ENCODE results near the gene CDC16.

Gene CDC16

DNA sequence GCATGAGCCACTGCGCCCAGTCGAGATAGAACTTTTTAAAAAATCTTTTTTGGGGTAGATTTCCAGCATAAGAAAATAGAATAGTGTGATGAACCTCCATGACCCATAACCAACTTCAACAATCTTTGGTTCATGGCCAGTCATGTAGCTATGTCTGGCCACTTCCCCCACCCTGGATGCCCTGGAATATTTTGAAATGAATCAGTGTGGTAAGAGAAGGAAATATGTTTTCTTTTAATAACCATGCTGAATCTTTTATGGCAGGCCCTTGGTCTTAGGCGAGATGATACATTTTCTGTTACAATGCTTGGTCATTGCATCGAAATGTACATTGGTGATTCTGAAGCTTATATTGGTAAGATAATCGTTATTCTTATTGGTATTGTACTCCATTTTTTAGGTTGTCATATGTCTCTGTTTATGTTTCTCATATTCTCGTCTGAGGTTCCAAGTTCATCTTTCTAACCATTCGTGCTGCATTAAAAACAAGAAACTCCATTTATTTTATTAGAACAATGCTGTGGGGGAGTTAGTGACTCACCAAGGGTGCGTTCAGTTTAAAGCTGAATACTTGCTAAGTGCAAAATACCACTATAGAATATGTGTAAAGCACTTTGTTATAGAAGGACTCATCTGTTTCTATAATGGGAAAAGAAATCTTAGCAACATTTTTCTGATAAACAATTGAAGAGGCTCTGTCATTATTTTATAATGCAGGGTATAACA lies 30.4 kb downstream of the CDC16 start:
- DNase-seq: no peak

DNA sequence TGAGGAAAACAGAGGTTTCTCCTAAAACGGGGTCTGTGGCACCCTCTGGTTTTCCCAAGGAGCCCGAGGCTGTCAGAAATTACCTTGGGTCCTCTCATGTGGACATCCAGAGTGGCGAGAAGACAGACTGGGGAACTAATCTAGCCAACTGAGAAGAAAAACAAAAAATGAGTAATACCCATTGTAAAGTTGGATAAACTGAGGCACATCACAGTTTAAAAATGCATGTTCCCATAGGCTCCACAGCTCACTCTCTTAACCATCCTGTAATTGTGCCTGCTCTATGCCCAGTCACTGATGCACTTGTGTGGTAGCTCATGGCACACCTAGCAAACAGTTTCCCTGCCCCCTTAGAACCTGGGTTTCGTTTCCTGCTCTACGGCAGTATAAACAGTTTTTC lies 31.5 kb downstream of the CDC16 start:
- DNase-seq: no peak

GRCh38 chr13:114268344-114269280 lies 33.9 kb downstream of the CDC16 start:
- DNase-seq: no peak

GRCh38 chr13:114269281-114269770 lies 34.6 kb downstream of the CDC16 start:
- no peak for DNase-seq

GRCh38 chr13:114272977-114273376 lies 38.3 kb downstream of the CDC16 start:
- no peak for DNase-seq

GRCh38 chr13:114275304-114275703 lies 40.6 kb downstream of the CDC16 start:
- no peak for DNase-seq

GRCh38 chr13:114279146-114279545 lies 44.4 kb downstream of the CDC16 start:
- DNase-seq: no peak

- no peak for DNase-seq
These were observed 45.2 kb downstream of the CDC16 start for GRCh38 chr13:114279758-114280355.

DNA sequence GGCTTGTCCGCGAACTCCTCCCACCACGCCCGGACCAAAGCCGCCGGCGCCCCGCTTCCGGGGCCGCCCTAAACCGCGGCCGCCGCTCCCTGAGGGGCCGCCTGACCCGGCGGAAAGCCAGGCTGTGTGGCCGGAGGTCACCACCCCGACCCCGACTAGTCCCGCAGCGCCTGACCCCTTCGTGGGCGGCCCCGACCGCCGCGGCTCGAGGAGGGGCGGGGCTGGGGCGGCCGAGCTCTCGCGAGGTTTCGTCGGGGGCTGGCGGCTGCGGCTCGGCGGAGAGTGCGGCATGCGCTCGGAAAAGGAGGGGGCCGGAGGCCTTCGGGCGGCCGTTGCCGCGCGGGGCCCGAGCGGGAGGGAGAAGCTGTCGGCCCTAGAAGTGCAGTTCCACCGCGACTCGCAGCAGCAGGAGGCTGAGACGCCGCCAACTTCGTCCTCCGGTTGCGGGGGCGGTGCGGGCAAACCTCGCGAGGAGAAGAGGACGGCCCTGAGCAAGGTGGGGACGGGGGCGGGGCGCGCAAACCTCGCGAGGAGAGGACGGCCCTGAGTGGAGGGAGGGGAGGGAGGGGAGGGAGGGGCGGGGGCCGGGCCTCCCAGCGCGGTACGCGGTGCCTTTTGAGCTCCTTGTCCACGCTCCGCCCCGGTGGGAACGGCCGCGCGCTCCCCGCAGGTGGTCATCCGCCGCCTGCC lies 46.8 kb downstream of the CDC16 start, which contains the start of gene UPF3A:
Gene UPF3A (plus strand): TSS at position 251 of the 690 bp plus-strand sequence. CDS start 39 bp downstream, at position 290.
- peak; percentile 87 for DNase-seq

DNA sequence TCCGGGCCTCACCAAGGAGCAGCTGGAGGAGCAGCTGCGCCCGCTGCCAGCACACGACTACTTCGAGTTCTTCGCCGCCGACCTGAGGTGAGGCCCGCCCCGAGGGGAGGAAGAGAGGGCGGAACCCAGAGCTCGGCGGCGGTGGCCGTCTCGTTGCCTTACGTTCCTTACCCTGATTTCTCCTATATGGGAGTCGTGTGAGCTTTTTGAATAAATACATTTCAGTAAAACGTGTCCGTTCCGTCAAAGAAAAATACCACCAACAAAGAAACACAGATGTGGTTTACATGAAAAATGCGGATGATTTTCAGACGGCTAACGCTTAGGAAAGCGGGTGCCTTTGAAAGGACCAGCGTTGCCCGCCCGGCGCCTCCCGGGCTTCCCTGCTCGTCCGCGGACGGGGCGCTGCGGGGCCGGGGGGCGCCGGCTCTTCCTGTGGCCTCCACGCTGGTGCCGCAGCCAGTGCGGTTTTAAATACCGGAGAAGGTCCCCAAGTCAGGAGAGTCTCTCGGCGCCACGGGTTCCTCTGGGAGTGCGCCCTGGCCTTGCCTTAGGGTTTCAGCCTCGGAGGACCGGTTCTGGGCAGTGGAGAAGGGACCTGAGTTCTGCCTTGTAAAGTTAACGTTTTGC lies 47.5 kb downstream of the CDC16 start:
- DNase-seq: peak; percentile 7 to 59

DNA sequence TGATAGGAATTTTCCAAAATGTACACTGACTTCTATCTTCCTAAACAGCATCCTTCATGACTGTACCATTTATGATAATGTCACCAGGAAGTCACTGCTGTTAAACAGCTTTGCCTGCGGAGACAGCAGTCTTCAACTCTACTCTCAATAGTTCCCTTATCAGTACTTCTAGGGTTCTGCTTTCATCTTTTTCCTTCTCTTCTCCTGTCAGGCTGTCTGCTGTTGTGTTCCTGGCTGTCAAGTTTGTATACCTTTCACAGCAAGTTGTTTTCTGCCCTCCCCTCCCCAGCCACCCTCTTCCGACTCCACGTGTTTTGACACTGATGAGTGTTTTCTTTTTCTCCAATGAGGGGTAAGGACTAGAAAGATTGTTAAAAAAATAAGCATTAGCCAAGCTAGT lies 48.9 kb downstream of the CDC16 start:
- no peak for DNase-seq

- no peak for DNase-seq
These were observed 50.0 kb downstream of the CDC16 start for GRCh38 chr13:114284680-114285079.

DNA sequence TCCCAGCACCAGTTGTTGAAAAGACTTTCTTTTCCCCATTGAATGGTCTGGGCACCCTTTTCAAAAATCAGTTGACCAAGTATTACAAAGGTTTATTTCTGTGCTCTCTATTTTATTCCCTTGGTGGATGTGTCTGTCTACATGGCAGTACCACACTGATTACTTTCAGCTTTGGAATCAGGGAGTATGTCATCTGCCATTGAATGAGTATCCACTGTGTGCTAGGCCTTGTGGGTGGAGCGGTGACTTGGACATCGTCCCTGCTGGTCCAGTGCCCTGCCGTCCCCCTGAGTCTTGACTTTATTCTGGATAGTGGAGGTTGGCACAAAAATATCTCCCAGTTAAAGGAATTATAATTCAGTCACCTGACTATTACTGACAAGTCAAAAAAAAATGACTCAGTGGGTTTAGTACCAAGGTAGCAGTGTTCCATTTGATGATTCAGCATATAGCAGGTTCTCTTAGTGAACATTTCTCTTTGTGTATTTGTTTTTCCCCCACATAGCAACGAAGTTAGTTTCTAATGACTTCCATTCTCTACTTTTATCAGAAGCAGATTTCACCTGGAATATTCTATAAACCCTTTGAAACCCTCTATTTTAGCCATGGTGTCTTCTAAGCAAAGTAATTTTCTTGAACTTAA lies 50.6 kb downstream of the CDC16 start:
- DNase-seq: no peak

GRCh38 chr13:114286808-114287207 lies 52.1 kb downstream of the CDC16 start:
- DNase-seq: no peak

DNA sequence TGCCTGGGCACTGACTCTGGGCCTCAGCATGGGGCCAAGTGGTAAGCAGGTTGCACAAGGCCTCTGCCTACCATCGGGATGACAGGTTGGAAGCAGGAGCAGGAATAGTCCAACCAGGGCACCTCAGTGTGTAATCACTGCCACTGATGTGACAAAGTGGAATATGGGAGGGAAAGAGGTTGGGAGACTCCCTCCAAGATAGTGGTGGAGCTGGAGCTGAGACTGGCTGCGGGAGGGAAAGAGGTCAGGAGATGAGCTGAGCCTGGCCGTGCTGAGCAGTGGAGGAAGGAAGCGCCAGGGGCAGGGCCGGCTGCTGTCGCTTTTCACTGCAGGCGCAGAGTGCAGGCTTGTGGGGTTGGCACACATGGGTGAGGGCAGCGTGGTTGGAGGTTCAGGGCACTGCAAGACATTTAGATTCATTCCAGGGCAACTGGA lies 53.5 kb downstream of the CDC16 start:
- no peak for DNase-seq

DNA sequence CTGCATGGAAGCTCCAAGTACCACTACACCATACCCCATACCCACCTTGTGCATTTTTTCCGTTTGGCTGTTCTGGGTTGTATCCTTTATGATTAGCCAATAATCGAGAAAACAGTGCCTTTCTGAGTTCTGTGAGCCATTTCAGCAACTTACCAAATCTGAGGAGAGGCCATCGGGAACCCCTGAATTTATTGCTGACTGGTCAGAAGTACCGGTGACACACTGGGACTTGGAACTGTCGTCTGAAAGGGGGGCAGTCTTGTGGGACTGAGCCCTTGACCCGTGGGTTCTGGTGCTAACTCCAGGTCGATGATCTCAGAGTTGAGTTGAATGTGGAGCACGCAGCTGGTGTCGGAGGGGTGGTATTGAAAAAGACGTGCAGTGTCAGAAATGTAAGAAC lies 61.8 kb downstream of the CDC16 start:
- DNase-seq: no peak

DNA sequence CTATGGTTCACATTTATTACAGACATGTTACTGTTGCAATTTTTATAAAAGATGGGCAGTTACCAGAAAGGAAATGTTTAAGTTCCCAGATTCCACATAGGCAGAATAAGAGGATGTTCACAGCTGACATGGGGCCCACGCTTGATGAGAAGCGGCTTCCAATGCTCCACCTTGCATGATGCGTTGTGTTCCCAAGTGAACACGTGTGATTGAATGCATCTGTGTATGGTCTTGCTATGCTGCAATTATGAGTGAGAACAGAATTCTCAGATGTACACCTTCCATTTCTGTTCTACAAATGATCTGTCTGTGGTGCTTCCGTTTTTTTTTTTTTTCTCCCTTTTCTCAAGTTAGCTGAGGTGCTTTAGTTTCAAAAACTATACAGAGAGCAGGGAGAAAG lies 62.2 kb downstream of the CDC16 start:
- no peak for DNase-seq

DNA sequence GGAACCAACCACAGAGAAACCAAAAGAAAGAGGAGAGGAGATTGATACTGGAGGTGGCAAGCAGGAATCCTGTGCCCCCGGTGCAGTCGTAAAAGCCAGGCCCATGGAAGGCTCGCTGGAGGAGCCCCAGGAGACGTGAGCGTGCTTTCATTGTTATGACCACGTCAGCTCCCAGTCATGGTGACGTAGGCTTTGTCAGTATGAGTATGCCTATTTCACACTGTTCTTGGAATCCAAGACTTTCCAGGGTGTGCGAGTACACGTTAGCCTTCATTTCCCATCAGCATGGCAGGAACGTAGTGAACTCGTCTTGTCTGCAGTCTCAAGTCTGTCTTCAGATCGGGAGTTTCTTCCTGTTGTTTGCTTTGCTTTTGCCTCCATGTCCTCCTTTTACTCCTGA lies 64.2 kb downstream of the CDC16 start:
- DNase-seq: no peak

GRCh38 chr13:114299604-114300305 lies 65.1 kb downstream of the CDC16 start:
- no peak for DNase-seq

GRCh38 chr13:114303700-114304327 lies 69.1 kb downstream of the CDC16 start:
- no peak for DNase-seq
